IMR-90 (cell line): ENCODE measurements around the gene SMTN. TPM values are rescaled to one million over a fixed set of nuclear protein-coding genes. Genes with fewer than 3 reads are reported as not detected.

Experiments
- ATAC-seq: fragments of 200-7000 bp; cut with Tn5 transposase; 2 replicates; pipeline ENCODE4 v1.9.1; 2020; ENCODE audit warnings: low read depth, mild to moderate bottlenecking, moderate library complexity
- BruUV-seq: library from RNA; stranded (reverse); fragments of 400-500 nt; replicated peaks from 2 replicates; lab custom pipeline; 2021; lab: Mats Ljungman, UMichigan
- CTCF ChIA-PET: fragments of 300-600 bp; formaldehyde crosslinking; extraction: SDS; loops from one replicate; lab custom pipeline; 2021; ENCODE audit warnings: antibody characterized with exemption; lab: Yijun Ruan, JAX
- POLR2A ChIA-PET: fragments of 300-600 bp; sonication (Branson Sonifier 250); formaldehyde crosslinking; loops from one replicate; lab custom pipeline; 2022; ENCODE audit warnings: antibody characterized with exemption; ENCODE audit not compliant: unreplicated experiment; lab: Charles Lee
- DNase-seq: peaks from one replicate; pipeline ENCODE4 v3.0.0; 2013
- H2AFZ ChIP-seq: replicated peaks from 2 replicates; pipeline ENCODE3; 2013; ENCODE audit warnings: low read length, mild to moderate bottlenecking; ENCODE audit not compliant: poor library complexity
- H2AK5ac ChIP-seq: 2 replicates; pipeline ENCODE4 v1.6.1; 2013; ENCODE audit warnings: low read depth, low read length, inconsistent platforms
- H2AK9ac ChIP-seq: replicated peaks from 2 replicates; pipeline ENCODE3; 2013; ENCODE audit warnings: mild to moderate bottlenecking, low read depth, low read length, moderate library complexity; ENCODE audit not compliant: poor library complexity
- H2BK120ac ChIP-seq: 2 replicates; pipeline ENCODE4 v1.6.1; 2013; ENCODE audit warnings: low read depth, low read length, inconsistent platforms
- H2BK15ac ChIP-seq: 3 replicates; pipeline ENCODE4 v1.6.1; 2013; ENCODE audit warnings: low read depth, low read length, inconsistent platforms
- H2BK20ac ChIP-seq: 2 replicates; pipeline ENCODE4 v1.6.1; 2013; ENCODE audit warnings: low read depth, mild to moderate bottlenecking, inconsistent platforms, low read length, moderate library complexity
- H2BK5ac ChIP-seq: 2 replicates; pipeline ENCODE4 v1.6.1; 2013; ENCODE audit warnings: mild to moderate bottlenecking, low read depth, low read length, inconsistent platforms; ENCODE audit not compliant: poor library complexity, severe bottlenecking
- H3K14ac ChIP-seq: replicated peaks from 2 replicates; pipeline ENCODE4 v1.6.1; 2013; ENCODE audit warnings: low read depth, low read length, inconsistent platforms
- H3K18ac ChIP-seq: 2 replicates; pipeline ENCODE4 v1.6.1; 2013; ENCODE audit warnings: low read depth, low read length, control low read depth
- H3K23ac ChIP-seq: 2 replicates; pipeline ENCODE4 v1.6.1; 2013; ENCODE audit warnings: low read depth, low read length, inconsistent platforms
- H3K27ac ChIP-seq: 2 replicates; pipeline ENCODE4 v1.5.1; 2013; ENCODE audit warnings: mild to moderate bottlenecking, control low read depth, low read length; ENCODE audit not compliant: insufficient read depth
- H3K27me3 ChIP-seq: 2 replicates; pipeline ENCODE4 v1.6.1; 2013; ENCODE audit warnings: low read length; ENCODE audit not compliant: control insufficient read depth, insufficient read depth
- H3K36me3 ChIP-seq: 2 replicates; pipeline ENCODE4 v1.6.1; 2013; ENCODE audit warnings: low read length, mixed read lengths; ENCODE audit not compliant: control insufficient read depth, insufficient read depth
- H3K4ac ChIP-seq: 2 replicates; pipeline ENCODE4 v1.6.1; 2013; ENCODE audit warnings: low read depth, low read length, inconsistent platforms
- H3K4me1 ChIP-seq: 2 replicates; pipeline ENCODE4 v1.6.1; 2013; ENCODE audit warnings: low read length, mixed read lengths; ENCODE audit not compliant: control insufficient read depth, insufficient read depth
- H3K4me2 ChIP-seq: 2 replicates; pipeline ENCODE4 v1.6.1; 2013; ENCODE audit warnings: low read depth, mild to moderate bottlenecking, control low read depth, low read length, moderate library complexity
- H3K4me3 ChIP-seq: 2 replicates; pipeline ENCODE4 v1.5.1; 2013; ENCODE audit warnings: low read depth, mild to moderate bottlenecking, control low read depth, low read length, moderate library complexity; ENCODE audit not compliant: insufficient read depth
- H3K56ac ChIP-seq: 2 replicates; pipeline ENCODE4 v1.6.1; 2013; ENCODE audit warnings: low read length, inconsistent platforms; ENCODE audit not compliant: insufficient read depth; ENCODE audit errors: extremely low read depth
- H3K79me1 ChIP-seq, 2 experiments: 2 replicates each; pipeline ENCODE4 v1.6.1; 2013; ENCODE audit warnings: low read length in 2 of 2, inconsistent platforms in 1 of 2, low read depth in 1 of 2
- H3K9ac ChIP-seq: 2 replicates; pipeline ENCODE4 v1.6.1; 2013; ENCODE audit warnings: low read depth, low read length, control low read depth
- H3K9me1 ChIP-seq: 2 replicates; pipeline ENCODE4 v1.6.1; 2013; ENCODE audit warnings: low read length, inconsistent platforms; ENCODE audit not compliant: insufficient read depth
- H3K9me3 ChIP-seq: 2 replicates; pipeline ENCODE4 v1.6.1; 2013; ENCODE audit warnings: low read length; ENCODE audit not compliant: control insufficient read depth, insufficient read depth
- H4K20me1 ChIP-seq: 2 replicates; pipeline ENCODE4 v1.6.1; 2013; ENCODE audit warnings: low read length, inconsistent platforms; ENCODE audit not compliant: insufficient read depth
- H4K5ac ChIP-seq: 2 replicates; pipeline ENCODE4 v1.6.1; 2013; ENCODE audit warnings: mild to moderate bottlenecking, low read depth, low read length, control low read depth
- H4K8ac ChIP-seq, 2 experiments: 2 replicates each; pipeline ENCODE4 v1.6.1; 2013; ENCODE audit warnings: low read depth in 2 of 2, low read length in 2 of 2, control low read depth in 1 of 2, inconsistent platforms in 1 of 2
- H4K91ac ChIP-seq: 2 replicates; pipeline ENCODE4 v1.6.1; 2013; ENCODE audit warnings: low read depth, low read length, inconsistent platforms; ENCODE audit not compliant: insufficient read depth
- BHLHE40 ChIP-seq: fragments of 150-350 bp; IDR thresholded peaks from 2 replicates; pipeline ENCODE4 v1.6.1; 2016; ENCODE audit warnings: mild to moderate bottlenecking, low read depth, low read length
- CHD1 ChIP-seq: IDR thresholded peaks from 2 replicates; pipeline ENCODE4 v1.6.1; 2012; ENCODE audit warnings: low read depth, low read length, improper control_type of control experiment
- ELK1 ChIP-seq: fragments of 150-350 bp; IDR thresholded peaks from 2 replicates; pipeline ENCODE4 v1.6.1; 2016; ENCODE audit warnings: low read depth, mild to moderate bottlenecking, low read length, moderate library complexity, borderline replicate concordance
- MAFK ChIP-seq: IDR thresholded peaks from 2 replicates; pipeline ENCODE4 v1.6.1; 2012; ENCODE audit warnings: low read depth, low read length, improper control_type of control experiment
- MAZ ChIP-seq: IDR thresholded peaks from 2 replicates; pipeline ENCODE4 v1.6.1; 2012; ENCODE audit warnings: low read depth, mild to moderate bottlenecking, low read length, improper control_type of control experiment, moderate library complexity, borderline replicate concordance
- MXI1 ChIP-seq: IDR thresholded peaks from 2 replicates; pipeline ENCODE4 v1.6.1; 2012; ENCODE audit warnings: low read depth, mild to moderate bottlenecking, low read length, moderate library complexity, borderline replicate concordance
- POLR2A ChIP-seq: IDR thresholded peaks from 2 replicates; pipeline ENCODE4 v1.6.1; 2012; ENCODE audit warnings: mild to moderate bottlenecking, low read depth, low read length
- RCOR1 ChIP-seq: IDR thresholded peaks from 2 replicates; pipeline ENCODE4 v1.6.1; 2012; ENCODE audit warnings: mild to moderate bottlenecking, low read length, improper control_type of control experiment; ENCODE audit not compliant: insufficient replicate concordance
- RFX5 ChIP-seq: IDR thresholded peaks from 2 replicates; pipeline ENCODE4 v1.8.0; 2012; ENCODE audit warnings: low read depth, mild to moderate bottlenecking, low read length, moderate library complexity
- SMC3 ChIP-seq: fragments of 150-350 bp; IDR thresholded peaks from 2 replicates; pipeline ENCODE4 v1.6.1; 2016; ENCODE audit warnings: low read depth, mild to moderate bottlenecking, antibody characterized with exemption, low read length, moderate library complexity
- USF2 ChIP-seq: fragments of 150-350 bp; IDR thresholded peaks from 2 replicates; pipeline ENCODE4 v1.6.1; 2017; ENCODE audit warnings: mild to moderate bottlenecking, antibody characterized with exemption, low read length, low read depth
- WGBS, 2 experiments: methylation state at CpG; one replicate each; pipeline versions ENCODE4 v1.1.5 to v1.1.7; 2013; ENCODE audit warnings: missing lambda C conversion rate in 2 of 2; ENCODE audit not compliant: insufficient read length in 1 of 2; ENCODE audit errors: extremely low coverage in 2 of 2; 5-methylcytosine and 5-hydroxymethylcytosine counted together
- dilution Hi-C: fragments of 300-500 bp; cut with HindIII; formaldehyde crosslinking; loops from one replicate; pipeline ENCODE4 v1.14.3; 2018; ENCODE audit warnings: low sequenced_read_pairs; ENCODE audit not compliant: unreplicated experiment
- in situ Hi-C: fragments of 300-500 bp; cut with MboI; formaldehyde crosslinking; loops from 3 replicates; pipeline ENCODE4 v1.14.3; 2019; ENCODE audit warnings: low sequenced_read_pairs, inconsistent platforms, mixed read lengths
- intact Hi-C: fragments of 100-400 bp; cut with micrococcal nuclease; formaldehyde crosslinking; loops from 2 replicates; pipeline ENCODE4 v1.10.0; 2022
- polyA plus RNA-seq, 3 experiments: library from polyadenylated mRNA; depleted of rRNA; stranded (reverse); fragments of >200 nt; gene quantifications; 2 replicates each; pipeline ENCODE4 v1.2.3, GENCODE V29; 2012; ENCODE audit warnings: low replicate concordance in 1 of 3
- total RNA-seq: library from RNA; depleted of rRNA; stranded (reverse); fragments of >200 nt; gene quantifications from 2 replicates; pipeline ENCODE4 v1.2.3, GENCODE V29; 2012

Gene SMTN
- total and polyA plus RNA-seq, 2 of the 4 experiments (the other 2 are of a cell fraction), result 53.6 to 63.7 TPM

- ATAC-seq, result peak; percentile 4; the same call in 1 of the 2 replicates
- Histone ChIP-seq H3K9me3 (no peaks in the 10 kb centered on the region), H3K4ac (peak overlapping the region; percentile 90), H2BK5ac (peak overlapping the region; percentile 73), H3K9me1 (peaks cover 4% of the 10 kb centered on the region; the same call in 1 of the 2 replicates), H2BK15ac (peak overlapping the region; percentile 3), H3K27me3 (no peaks in the 10 kb centered on the region), H3K14ac (peak overlapping the region; percentile 81), H3K79me1 (no peaks in the 10 kb centered on the region), H4K8ac (peak overlapping the region; percentile 77 to 81), H4K20me1 (no peaks in the 10 kb centered on the region), H3K4me2 (no peak overlapping the region; the same call in none of the 2 replicates), H3K23ac (peak overlapping the region; percentile 15; the same call in 1 of the 2 replicates), H3K27ac (peak overlapping the region; percentile 90), H2BK20ac (peak overlapping the region; percentile 88), H3K36me3 (no peaks in the 10 kb centered on the region), H3K9ac (peak overlapping the region; percentile 54), H2AK5ac (peak overlapping the region; percentile 79), H4K91ac (peak overlapping the region; percentile 89), H2BK120ac (peak overlapping the region; percentile 70), H2AFZ (peak overlapping the region; percentile 75), H4K5ac (peak overlapping the region; percentile 87), H3K4me3 (no peak overlapping the region), H3K56ac (peak overlapping the region; percentile 17; the same call in 1 of the 2 replicates), H3K18ac (peak overlapping the region; percentile 82), H3K4me1 (peaks cover 15% of the 10 kb centered on the region), H2AK9ac (peak overlapping the region; percentile 60)
- POLR2A ChIA-PET, result no interaction called here
- DNase-seq, result no peak
- no TSS peak for BruUV-seq
- TF ChIP-seq MAFK (no peak), RCOR1 (no peak), SMC3 (no peak), CHD1 (no peak), RFX5 (no peak), USF2 (no peak), BHLHE40 (no peak), ELK1 (no peak), MXI1 (no peak), POLR2A (no peak), MAZ (no peak)
- CTCF ChIA-PET, result interaction anchor here (1.0 kb wide), 1 partner anchor 11 kb away, joined by 4 read pairs; no protein-coding TSS in a partner anchor
- dilution Hi-C loops (no loop called here), in situ Hi-C loops (no loop called here), intact Hi-C loops (no loop called here)
- no CpG with 5 or more reads among the region's 5 CpGs for WGBS, 2 experiments
Observed at GRCh38 chr22:31055117-31055634, 25.9 kb upstream of the SMTN start.
